Epidermal melanocyte (primary cell): ENCODE data around the gene CRY2.

Experiments used
- DNase-seq: peaks from one replicate; pipeline ENCODE4 v3.0.0; 2011; ENCODE audit warnings: low spot score; ENCODE audit not compliant: insufficient read length

Gene CRY2

DNA sequence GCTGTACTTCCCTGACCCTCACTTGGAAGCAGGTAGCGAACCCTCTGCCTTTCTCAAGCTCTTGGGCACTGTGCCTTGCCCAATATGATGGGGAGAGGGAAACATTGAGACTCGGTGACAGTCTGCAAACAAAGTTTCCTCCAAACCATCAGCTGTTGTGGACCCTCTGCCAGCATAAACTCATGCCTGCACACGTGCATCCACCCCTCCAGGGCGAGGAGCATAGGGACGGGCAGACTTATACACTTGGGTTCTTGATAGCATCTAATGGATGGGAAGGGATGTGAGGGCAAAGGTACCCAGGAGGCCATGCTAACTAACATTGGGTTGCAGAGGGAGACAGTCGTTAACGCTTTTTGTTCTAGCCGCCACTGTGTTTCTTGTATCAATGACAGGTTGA lies 29.9 kb downstream of the CRY2 start:
- no peak for DNase-seq

DNA sequence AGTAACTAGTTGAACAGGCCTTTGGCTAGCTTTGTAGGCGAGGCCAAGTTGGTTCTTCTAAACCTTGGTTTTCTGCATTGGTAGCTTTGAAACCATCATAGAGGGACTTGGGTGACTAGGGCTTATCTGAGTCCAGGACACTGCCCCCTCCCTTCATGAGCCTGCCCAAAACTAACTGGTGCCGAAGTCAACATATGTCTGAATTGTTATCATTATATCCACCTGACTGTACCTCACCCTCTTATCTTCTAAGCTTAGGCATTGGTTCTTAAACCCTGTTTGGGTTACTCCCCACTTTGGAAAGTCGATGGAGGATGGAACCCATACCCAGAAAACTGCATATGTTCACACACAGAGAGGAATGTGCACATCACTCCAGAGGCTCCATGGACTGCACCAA lies 30.6 kb downstream of the CRY2 start:
- DNase-seq: no peak

DNA sequence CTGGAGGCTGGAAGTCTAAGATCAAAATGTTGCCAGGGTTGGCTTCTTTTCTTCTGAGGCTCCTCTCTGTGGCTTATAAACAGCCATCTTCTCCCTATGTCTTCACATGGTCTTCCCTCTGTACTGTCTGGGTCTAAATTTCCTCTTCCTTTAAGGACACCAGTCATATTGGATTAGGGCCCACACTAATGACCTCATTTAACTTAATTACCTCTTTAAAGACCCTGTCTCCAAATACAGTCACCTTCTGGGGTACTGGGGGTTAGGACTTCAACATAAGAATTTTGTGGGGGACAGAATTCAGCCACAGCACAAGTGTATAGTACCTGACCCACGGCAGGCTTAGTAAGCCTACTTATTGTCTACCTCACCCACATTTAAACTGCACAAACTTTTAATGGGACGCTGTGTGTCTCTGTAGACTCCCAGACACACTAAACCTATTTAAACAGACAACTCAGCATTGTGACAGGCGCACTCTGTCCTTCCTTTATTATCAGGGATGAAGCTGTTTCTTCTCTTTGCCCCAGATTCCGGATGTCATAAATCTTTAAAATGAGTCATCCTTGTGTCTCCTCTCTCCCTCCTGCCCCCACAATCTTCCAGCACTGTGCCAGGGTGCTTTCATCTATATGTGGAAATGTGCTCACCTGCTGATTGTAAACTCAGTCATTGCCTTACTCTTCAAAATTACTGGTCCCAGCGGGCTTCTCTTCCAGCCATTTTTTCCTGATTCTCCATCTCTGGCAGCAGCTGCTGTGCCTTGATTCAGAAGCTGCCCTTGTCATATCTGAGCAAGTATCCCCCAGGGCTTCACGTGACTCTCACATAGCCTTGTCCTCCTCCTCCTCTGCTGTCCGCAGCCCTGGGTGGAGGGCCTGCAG lies 32.8 kb downstream of the CRY2 start:
- DNase-seq: no peak

DNA sequence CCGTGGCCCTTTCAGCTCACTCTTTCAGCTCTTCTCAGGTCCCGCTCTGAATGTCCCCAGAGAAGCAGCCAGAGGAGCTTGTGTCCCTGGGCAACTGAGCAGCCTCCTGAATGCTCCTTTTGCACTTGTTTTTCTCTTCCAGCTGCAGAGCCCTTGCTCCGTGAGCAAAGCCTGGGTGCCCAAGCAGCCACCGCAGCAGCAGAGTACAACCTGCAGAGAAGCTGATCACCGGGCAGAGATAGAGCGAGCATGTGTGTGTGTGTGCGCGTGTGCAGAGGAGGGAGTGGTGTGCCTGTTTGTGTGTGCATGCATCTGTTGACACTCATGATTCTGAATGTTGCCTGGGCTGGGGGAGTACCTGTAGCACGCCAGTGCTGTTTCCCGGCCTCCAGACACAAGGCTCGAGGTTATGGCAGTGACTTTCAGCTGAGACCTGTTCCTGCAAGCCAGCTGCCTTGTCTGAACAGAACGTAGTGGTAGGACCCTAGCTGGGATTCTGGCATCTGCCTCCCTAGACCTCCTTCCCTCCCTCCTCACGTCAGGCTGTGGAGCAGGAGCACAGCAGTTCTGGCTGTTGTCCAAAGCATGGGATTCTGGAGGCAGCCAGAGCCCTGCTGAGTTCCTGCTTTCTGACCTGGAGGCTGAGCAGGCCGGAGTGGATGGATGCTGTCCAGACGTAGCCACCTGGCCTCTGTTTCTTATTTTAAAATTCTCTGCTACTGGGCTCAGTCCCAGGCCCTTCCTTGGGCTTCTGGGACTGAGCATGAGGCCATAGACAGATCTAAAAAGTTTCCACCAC lies 33.7 kb downstream of the CRY2 start:
- no peak for DNase-seq

DNA sequence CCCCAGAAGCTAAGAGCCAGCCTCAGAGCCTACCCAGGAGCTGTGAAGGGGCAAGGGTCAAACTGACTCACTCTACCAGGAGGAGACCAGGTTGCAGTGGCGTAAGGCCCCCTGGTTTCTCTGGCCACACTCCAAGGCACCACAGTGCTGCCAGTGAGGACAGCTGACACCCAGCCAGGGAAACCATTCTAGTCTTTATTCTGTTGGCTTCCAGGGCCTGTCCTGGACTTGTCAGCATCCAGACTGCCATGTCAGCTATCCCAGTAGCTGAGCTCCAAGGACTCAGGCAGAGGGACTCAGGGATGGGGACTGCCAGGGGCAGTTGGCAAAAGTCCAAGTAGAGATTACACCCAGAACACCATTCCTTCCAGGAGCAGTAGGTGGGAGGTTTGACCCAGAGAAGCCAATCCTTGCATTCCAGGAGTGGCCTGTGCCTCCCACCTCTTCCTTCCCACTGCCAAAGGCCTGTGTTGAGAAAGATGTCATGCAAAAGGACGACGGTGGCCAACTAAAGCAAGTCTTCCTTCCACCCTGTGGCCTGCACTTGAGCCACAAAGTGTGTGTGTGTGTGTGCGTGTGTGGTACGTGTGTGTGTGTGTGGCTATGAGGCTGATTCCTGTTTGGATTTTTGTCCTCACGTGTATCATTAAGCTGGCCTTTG lies 34.6 kb downstream of the CRY2 start:
- DNase-seq: no peak

DNA sequence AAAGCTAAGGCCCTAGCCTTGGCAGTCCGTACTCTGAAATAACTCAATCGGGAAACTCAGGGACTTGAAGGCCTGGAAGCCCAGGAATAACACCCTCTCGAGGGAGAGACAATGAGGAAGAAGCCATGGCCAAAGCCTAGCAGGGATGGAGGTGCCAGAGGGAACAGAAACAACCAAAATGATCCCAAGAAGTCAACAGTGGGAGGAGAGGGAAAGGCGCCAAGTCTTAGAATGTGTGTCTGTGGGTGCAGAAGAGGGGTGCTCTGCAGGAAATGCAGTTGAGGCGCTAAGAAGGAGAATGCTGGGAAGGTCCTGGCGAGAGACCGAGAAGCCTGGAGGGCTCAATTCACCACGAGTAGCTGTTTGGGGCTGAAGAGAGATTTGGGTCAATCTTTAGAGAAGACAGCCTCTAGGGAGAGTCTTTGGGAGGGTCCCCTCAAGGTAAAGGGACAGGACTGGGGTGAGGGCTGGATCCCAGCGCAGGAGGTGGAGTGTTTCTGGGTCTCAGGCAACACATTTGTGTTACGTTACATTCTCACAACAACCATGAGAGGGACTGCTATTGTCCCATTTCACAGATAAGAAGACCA lies 37.4 kb downstream of the CRY2 start:
- DNase-seq: no peak

DNA sequence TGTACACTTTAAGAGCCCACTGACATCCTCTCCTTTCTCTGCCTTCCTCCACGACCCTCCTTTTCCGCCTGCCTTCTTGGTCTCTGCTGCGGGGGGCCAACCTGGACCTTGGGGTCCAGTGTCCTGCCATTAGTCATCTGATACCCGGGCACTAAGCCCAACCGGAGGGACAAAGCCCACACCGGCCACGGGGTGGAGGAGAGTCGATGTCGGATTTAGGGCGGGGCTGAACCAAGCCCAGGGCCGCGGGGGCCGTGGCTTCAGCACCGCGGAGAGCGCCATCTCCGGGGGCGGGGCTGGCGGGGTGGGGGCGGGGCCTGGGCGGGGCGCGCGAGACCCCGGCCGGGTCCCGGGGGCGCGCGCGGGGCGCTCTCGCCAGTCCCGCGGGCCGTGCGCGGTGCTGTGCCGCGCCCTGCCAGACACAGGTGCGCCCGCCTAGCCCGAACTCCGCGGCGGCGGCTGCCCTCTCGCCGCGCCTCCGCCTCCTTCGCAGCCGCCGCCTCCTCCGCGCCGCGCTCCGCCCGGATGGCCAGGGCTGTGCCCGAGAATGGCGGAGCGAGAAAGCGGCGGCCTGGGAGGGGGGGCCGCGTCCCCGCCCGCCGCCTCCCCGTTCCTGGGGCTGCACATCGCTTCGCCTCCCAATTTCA lies 38.1 kb downstream of the CRY2 start, which contains the start of gene MAPK8IP1:
TSS of gene MAPK8IP1 (plus strand) at position 378 of the 647 bp plus-strand sequence. CDS start at position 548, 170 bp downstream.
- DNase-seq: peak; percentile 37

DNA sequence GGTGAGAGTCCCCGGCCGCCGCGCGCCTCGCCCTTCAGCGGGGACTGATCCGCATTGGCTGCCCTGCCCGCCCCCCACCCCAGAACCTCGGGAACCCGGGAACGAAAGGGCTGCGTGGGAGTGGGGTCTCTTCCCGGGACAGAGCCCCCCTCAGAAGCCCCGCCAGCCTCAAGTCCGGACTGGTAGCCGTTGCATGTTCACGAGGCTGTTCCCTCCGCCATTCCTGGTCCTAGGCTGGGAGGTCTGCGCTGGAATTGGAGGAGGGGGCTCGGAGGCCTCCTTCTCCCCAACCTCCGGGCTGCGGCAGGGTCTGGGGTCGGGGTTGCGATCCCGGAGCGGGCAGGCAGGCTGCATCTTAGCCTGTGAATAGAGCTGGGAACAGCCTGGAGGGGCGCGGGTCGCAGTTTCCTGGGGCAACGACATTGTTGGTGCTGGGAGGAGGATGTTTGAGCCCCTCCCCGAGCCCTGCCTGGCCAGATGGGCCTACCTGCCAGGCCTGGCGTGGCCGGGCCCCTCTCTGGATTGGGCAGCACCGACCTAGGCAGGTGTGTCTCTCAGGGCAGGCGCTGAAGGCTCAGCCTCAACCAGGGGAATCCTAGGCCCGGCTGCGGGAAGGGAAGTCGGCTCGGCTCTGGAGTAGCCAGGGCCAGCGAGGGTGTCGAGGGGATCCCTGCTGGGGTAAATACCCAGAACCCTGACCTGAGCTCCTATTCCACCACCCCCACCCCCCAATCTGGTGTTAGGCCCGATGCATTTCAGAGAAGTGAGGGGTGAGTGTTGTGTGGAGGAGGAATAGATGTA lies 38.8 kb downstream of the CRY2 start:
- no peak for DNase-seq

DNA sequence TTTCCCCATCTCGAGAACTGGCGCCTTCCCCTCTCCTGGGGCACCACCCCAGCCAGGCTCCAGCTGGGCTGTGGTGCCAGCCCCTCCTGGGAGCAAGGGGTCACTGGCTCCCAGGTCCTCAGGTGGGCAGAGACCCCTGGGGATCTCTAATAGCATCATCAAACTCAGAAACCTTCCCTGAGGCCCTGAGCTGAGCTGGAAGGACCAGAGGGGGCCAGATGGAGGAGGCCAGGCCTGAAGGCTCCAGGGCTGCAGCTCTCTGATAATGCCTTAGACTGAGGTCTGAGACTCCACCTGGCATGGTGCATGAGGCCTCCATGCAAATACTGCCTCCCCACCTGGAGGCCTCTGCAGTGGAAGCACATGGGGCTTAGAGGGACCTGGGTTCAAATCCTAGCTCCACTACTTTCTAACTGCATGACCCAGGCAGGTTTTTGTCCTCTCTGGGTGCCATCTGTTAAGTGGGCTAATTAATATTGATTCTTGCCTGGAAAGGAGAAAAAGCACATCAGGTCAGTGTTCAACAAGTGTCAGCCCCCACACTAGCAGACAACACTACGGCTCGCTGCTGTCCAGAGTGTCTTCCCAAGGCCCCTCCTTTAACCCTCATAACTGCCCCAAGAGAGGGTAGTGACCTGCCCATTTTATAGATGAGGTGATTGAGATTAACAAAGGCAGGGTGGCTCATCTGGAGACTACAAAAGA lies 39.7 kb downstream of the CRY2 start:
- no peak for DNase-seq

DNA sequence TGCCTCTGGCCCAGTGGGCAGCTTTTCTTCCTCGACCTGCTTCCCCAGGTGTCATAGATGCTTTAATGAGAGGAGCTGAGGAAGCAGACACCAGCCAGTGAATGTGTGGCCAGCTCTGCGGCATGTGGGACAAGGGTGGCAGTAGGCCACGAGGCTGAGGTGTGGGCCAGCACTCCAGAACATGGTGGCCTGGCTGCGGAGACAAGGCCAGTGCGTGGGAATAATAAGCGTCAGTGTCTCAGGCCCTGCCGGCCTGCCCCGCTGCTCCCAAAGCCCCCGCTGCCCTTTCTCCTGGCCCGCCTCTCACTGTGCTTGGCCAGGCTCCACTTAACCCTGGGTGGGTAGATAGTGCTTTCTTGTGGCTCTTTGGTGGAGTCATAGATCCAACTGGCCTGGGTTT lies 40.3 kb downstream of the CRY2 start:
- no peak for DNase-seq

DNA sequence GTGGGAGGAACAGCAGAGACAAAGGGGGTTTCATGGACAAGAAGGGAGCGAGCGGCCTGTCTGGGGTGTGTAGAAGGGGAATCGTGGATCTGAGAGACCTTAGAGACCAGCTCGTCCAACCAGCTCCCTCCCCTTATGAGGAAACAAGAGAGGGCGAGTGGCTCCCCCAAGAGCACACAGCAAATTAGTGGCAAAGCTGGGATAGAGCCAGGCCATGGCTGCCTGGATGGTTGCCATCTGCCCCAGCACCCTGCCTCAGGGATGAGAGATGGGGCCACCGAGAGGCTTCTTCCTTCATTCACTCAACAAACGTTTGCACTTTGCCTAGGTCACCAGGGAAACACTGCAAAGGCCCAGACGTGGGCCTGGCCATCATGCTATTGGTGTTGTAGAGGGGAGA lies 42.3 kb downstream of the CRY2 start:
- no peak for DNase-seq

DNA sequence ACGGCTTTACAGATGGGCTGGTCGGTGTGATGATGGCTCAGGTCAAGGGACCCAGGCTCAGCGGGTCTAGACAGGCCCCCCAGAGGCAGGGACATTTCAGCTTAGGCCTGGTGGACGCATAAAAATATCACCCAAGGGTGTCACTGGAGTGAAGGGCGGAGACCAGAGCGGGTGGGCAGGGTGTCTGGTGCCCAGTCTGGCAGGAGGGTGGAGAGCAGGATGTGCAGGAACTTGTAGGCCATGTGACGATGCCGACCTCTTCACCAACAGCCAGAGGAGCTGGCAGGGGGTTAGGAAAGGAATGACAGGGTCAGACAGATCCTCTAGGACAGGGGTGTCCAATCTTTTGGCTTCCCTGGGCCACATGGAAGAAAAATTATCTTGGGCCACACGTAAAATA lies 42.7 kb downstream of the CRY2 start:
- DNase-seq: no peak

DNA sequence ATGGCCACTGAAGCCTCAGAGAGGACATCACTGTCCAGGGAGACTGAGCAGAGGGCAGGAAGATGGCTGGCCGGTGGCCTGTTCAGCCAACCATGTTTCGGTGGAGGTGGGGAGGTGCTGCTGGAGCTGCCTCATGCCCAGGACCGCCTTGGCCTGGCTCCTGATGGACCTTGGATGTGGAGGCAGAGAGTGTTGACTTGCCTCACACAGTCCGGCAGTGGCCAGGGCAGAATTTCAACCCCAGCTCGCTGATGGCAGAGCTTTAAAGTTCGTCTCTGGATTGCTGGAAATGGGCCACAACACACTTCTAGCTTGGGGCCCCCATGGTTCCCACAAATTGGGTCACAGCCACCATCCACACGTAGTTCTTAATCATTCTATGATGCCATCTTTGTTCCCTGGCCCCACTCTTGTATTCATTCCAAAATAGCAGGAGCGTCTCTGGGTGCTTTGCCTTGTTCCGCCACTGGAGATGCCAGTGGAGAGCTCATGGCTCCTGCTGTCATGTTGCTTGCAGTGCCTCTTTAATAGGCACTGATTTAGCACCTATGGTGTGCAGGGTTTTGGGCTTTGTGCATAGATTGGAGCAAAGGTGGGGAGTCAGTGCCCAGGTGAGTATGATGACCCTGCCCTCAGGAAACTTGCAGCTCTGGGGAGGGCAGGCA lies 43.7 kb downstream of the CRY2 start:
- no peak for DNase-seq

DNA sequence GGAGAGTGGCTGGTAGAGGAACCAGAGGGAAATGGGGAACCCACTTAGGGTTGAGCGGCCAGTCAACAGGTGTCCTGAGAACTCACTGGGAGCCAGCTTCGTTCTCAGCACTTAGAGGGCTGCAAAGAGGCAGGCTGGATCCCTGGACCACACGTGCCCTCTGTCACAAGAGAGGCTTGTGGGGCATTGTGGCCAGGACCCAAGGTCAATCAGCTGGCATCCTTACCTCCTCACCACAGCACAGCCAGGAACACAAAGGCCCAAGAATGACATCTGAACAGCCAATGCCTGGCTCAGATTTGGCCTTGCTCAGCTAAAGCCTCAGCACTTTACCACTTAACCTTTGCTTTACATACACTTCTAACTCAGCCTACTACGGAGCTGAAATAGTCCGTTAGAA lies 45.6 kb downstream of the CRY2 start:
- no peak for DNase-seq

DNA sequence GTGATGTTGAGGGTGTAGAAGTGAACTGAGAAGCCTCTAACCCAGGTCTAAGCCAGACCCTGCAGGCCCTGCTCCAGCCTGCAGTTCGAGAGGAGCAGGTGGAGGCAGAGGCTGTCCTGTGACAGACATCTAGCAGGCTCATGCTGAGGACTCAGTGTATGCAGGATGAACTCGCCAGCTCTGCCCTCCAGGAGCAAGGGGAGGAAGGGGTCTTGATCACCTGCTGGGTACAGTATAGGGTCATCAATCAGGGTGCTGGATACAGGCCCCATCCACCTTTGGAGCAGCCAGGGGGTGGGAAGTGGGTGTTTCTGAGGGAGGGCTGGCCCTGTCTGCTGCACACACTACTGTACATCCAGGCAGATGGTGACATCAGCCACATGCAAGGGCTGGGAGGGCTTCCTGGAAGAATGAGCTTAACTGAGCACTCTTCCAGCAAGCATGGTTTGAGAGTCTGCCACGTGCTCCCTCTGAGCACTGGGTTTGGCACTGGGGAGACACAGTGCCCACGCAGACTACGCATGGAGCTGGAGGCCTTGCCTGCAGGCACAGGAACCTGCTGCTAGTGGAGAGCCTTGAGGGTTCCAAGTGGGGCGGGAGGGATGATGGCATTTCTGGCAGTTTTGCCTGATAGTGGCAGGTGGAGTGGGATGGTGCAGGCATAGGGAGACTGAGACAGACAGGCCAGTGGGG lies 47.4 kb downstream of the CRY2 start:
- DNase-seq: no peak

DNA sequence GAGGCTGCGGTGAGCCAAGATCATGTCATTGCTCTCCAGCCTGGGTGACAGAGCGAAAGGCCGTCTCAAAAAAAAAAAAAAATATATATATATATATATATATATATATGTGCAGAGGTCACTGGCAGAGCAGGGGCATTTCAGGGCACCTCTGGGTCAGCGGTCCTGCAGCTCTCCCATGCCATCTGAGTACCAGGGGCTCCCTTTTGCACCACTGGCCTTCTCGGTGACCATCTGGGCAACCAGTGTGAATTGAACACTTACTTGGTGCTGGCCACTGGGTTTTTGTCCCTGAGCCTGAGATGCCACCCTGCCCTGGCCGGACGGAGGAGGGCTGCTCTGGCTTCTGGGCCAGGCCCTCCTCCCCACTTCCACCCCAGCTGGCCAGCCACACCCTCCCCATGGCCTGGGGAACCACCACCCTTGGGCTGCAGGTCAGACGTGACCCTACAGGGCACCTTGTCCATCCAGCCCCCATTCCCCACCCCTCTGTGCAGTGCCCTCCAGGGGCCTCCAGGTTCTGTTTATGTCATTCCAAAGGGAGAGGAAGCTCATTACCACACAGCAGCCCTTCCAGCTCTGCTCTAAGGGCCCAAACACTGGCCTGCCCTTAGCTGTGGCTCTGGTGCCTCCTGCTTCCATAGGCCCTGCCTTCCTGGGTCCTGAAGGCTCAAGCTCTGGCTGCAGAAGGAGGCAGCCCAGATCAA lies 48.4 kb downstream of the CRY2 start:
- DNase-seq: no peak

DNA sequence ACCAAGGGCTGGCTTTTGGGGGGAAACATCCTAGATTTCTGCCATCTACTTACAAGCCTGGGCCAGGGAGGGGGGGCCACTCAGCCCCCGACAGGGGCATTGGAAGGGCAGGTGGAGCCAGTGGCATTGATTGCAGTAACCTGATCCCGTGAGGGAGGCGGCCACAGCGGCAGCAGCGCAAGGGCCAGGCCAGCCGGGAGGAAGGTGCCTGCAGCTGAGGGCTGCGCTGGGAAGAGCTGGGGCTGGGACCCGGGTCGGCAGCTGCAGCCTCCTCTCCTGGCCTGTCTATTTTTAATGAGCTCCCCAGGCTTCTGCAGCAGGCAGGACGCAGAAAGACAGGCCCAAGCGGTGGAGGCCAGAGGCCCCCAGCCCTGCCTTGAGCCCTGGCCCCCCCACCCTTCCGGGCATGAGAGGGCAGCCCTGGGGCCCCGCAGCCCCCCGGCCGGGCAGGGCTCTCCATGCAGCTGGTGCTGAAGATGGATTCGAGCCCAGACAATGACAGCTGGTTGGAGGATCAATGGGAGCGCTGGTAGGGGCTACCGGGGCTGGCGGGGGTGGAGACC lies 49.2 kb downstream of the CRY2 start:
- no peak for DNase-seq

DNA sequence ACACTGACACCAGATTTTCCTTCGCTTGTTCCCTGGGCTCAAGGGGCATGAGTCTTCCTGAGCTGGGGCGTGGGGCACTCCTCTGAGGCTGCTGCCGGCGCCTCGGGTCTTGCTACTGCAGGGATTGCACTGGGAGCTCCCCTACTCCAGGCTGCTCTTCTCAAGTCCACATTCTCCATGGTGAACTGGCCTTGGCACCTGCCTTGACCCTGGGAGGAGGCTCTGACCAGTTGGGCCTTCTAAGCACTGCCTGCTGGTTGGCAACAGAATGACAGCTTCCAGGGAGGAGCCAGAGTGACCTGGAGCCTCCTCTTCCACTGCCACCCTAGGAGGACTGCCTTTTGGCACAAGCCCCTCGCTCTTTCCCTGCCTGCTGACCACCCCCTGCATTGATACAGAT lies 50.3 kb downstream of the CRY2 start:
- no peak for DNase-seq
